ENCODE data around the gene ARSB.

DNA sequence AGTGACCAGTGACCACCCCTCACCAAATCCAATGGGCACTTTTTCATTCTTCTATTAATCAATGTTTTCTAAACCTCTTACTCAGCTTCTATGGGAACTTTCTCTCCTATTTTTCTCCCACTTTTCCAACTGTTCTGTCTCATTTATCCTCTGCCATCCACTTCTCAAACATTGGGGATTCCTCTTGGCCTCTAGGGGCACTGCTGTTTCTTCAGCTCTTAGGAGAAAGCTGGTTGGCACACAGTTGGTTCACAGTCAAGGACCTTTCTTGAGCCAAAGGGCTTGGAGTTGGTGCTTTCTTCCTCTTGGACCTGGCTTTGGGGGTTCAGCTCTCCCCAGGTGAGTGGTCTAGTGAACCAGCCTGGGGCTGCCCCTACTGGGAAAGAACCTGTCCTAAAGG lies 224.3 kb downstream of the ARSB start:
- TF ChIP-seq, protein P1, sequence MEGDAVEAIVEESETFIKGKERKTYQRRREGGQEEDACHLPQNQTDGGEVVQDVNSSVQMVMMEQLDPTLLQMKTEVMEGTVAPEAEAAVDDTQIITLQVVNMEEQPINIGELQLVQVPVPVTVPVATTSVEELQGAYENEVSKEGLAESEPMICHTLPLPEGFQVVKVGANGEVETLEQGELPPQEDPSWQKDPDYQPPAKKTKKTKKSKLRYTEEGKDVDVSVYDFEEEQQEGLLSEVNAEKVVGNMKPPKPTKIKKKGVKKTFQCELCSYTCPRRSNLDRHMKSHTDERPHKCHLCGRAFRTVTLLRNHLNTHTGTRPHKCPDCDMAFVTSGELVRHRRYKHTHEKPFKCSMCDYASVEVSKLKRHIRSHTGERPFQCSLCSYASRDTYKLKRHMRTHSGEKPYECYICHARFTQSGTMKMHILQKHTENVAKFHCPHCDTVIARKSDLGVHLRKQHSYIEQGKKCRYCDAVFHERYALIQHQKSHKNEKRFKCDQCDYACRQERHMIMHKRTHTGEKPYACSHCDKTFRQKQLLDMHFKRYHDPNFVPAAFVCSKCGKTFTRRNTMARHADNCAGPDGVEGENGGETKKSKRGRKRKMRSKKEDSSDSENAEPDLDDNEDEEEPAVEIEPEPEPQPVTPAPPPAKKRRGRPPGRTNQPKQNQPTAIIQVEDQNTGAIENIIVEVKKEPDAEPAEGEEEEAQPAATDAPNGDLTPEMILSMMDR (IDR thresholded peaks at IDR 0.05) = peak in 1 of 5 experiments; percentile 15
- TF ChIP-seq POLR2A (IDR thresholded peaks at IDR 0.05) = no peak

Measured in transverse colon (tissue), 3 donors.